Neural crest cell (in vitro differentiated cells): ENCODE results near the gene BIN2. TPM values are rescaled to one million over a fixed set of nuclear protein-coding genes. Genes with fewer than 3 reads are reported as not detected.
"Not testable (repeated sequence)": the region's sequence is repeated elsewhere in the genome, so short reads cannot be mapped to it uniquely, and the experiment has no call there.

Experiments
- DNase-seq: peaks from one replicate; pipeline ENCODE4 v3.0.0; 2021; ENCODE audit warnings: low read depth, mixed read lengths, low spot score
- H3K27ac Mint-ChIP-seq: one replicate; pipeline ENCODE4 v1.8.0; 2021; ENCODE audit warnings: mild to moderate bottlenecking, mixed read lengths; ENCODE audit not compliant: unreplicated experiment
- H3K27me3 Mint-ChIP-seq: 2 replicates; pipeline ENCODE4 v1.8.0; 2021; ENCODE audit warnings: low read depth, mild to moderate bottlenecking, mixed read lengths
- H3K36me3 Mint-ChIP-seq: 2 replicates; pipeline ENCODE4 v1.8.0; 2021; ENCODE audit warnings: low read depth, mild to moderate bottlenecking, mixed read lengths
- H3K4me1 Mint-ChIP-seq: 2 replicates; pipeline ENCODE4 v1.8.0; 2021; ENCODE audit warnings: mixed read lengths
- H3K4me3 Mint-ChIP-seq: one replicate; pipeline ENCODE4 v1.8.0; 2021; ENCODE audit warnings: mild to moderate bottlenecking, mixed read lengths
- H3K9me3 Mint-ChIP-seq: 2 replicates; pipeline ENCODE4 v1.8.0; 2021; ENCODE audit warnings: mixed read lengths
- total RNA-seq: library from RNA; stranded (reverse); gene quantifications from 2 replicates; pipeline ENCODE4 v1.2.1, GENCODE V29; 2021
- TF ChIP-seq, protein P1 (sequence below): fragments of 200-600 bp; sonication (generic); conservative IDR thresholded peaks from 2 replicates; pipeline ENCODE4 v1.5.0; 2021; ENCODE audit warnings: antibody characterized with exemption, mild to moderate bottlenecking

BIN2 gene
- total RNA-seq, 1 donor from 2014 or later = not detected

DNA sequence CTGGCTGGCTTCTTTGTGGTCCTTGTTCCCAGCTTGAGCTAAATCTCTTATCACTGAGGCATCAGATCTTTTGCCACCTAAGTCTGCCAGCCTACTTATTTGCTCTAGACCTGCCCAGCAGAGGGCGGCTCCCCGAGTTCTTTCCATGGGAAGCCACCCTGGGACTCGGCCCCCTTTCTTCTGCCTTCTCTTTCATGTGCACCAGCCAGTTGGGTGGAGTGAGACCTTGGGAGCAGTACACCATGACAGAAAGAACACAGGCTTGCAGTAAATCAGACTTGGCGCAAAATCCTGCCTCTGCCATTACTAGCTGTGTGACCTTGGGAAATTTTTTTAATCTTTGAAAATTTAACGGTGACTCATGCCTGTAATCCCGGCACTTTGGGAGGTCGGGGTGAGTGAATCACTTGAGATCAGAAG is 61.2 kb downstream of the BIN2 start:
- no peak overlapping the region for H3K27ac Mint-ChIP-seq
- peak; percentile 20 for DNase-seq
- no peak overlapping the region for H3K4me3 Mint-ChIP-seq
- H3K9me3 Mint-ChIP-seq = peaks cover 3% of the 10 kb centered on the region
- H3K27me3 Mint-ChIP-seq = peaks cover 4% of the 10 kb centered on the region
- no peaks in the 10 kb centered on the region for H3K36me3 Mint-ChIP-seq
- TF ChIP-seq, protein P1, sequence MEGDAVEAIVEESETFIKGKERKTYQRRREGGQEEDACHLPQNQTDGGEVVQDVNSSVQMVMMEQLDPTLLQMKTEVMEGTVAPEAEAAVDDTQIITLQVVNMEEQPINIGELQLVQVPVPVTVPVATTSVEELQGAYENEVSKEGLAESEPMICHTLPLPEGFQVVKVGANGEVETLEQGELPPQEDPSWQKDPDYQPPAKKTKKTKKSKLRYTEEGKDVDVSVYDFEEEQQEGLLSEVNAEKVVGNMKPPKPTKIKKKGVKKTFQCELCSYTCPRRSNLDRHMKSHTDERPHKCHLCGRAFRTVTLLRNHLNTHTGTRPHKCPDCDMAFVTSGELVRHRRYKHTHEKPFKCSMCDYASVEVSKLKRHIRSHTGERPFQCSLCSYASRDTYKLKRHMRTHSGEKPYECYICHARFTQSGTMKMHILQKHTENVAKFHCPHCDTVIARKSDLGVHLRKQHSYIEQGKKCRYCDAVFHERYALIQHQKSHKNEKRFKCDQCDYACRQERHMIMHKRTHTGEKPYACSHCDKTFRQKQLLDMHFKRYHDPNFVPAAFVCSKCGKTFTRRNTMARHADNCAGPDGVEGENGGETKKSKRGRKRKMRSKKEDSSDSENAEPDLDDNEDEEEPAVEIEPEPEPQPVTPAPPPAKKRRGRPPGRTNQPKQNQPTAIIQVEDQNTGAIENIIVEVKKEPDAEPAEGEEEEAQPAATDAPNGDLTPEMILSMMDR = peak; percentile 37
- peaks cover 5% of the 10 kb centered on the region for H3K4me1 Mint-ChIP-seq

- not testable (repeated sequence) for H3K27ac Mint-ChIP-seq, H3K4me1 Mint-ChIP-seq, H3K27me3 Mint-ChIP-seq, H3K36me3 Mint-ChIP-seq, H3K4me3 Mint-ChIP-seq, H3K9me3 Mint-ChIP-seq, DNase-seq
Measured at GRCh38 chr12:51259600-51259999, 64.4 kb downstream of the BIN2 start.

DNA sequence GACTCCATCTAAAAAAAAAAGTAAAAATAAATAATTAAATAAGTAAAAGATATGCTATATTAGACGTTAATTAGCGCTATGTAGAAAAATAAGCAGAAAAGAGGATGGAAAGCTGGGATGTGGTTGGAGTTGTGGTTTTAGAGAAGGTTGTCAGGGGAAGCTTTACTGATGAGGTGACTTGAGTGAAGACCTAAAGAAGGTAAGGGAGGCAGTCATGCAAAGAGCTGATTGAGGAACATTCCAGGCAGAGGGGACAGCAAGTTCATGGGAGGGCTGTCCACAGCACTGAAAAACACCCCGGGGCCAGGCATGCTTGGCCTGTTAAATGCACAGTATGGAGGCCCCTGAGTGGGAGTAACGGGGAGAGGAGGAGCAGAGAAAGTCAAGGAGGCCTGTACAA is 69.4 kb downstream of the BIN2 start:
- no peaks in the 10 kb centered on the region for H3K36me3 Mint-ChIP-seq
- H3K27ac Mint-ChIP-seq = peak overlapping the region; percentile 92
- no peak for DNase-seq
- H3K9me3 Mint-ChIP-seq = no peaks in the 10 kb centered on the region
- H3K27me3 Mint-ChIP-seq = no peaks in the 10 kb centered on the region
- H3K4me1 Mint-ChIP-seq = no peaks in the 10 kb centered on the region
- no peak overlapping the region for H3K4me3 Mint-ChIP-seq
- TF ChIP-seq, protein P1 = no peak

GRCh38 chr12:51253276-51253675 is 70.7 kb downstream of the BIN2 start:
- Mint-ChIP-seq H3K36me3 (no peaks in the 10 kb centered on the region), H3K27me3 (no peaks in the 10 kb centered on the region), H3K27ac (no peak overlapping the region), H3K4me1 (no peaks in the 10 kb centered on the region), H3K4me3 (no peak overlapping the region), H3K9me3 (no peaks in the 10 kb centered on the region)
- TF ChIP-seq, protein P1 = no peak
- no peak for DNase-seq

DNA sequence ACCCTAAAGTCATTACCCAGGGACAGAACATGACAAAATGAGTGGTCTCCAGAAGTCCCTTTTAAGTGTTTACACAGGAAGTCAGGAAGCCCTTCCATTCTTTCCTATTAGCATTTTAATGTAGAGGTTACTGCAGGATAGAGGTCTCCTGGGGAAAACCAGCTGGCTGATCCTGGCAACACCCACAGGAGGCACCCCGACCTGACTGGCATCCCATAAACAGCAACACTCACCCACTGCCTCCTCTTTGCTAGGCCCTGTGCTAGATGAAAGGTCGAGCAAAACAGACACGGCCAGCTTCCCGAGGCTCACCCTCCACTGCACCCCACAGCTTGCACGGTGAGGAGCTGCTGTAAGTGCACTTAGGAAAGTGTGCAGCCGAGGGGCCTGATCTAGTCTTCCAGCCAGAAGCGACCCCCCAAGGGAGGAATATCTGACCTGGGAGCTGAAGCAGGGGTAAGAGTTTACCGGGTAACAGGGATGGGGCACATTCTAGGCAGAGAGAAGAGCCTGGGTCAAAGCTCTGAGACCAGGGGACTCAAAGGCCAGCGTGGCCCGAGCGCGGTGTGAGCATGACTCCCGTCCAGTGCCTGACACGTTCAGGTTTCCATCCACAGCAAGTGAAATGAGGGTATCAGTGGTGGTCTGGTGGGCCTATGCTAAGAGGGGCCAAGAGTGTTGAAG is 76.3 kb downstream of the BIN2 start:
- H3K27me3 Mint-ChIP-seq = no peaks in the 10 kb centered on the region
- peaks cover 16% of the 10 kb centered on the region for H3K4me1 Mint-ChIP-seq
- DNase-seq = no peak

More for the DNA sequence above, 76.3 kb downstream of the BIN2 start:
- TF ChIP-seq, protein P1 = no peak
- Mint-ChIP-seq H3K36me3 (peaks cover 6% of the 10 kb centered on the region), H3K4me3 (no peak overlapping the region), H3K27ac (no peak overlapping the region), H3K9me3 (no peaks in the 10 kb centered on the region)
